Vagina (tissue), 2 donors: ENCODE results near the gene PLAAT4.
"Not testable (repeated sequence)": the region's sequence is repeated elsewhere in the genome, so short reads cannot be mapped to it uniquely, and the experiment has no call there.

Source experiments
- POLR2A ChIP-seq, 2 donors: fragments of 450-650 bp; IDR thresholded peaks; one replicate each; pipeline ENCODE4 v1.6.1; 2017; ENCODE audit warnings: antibody characterized with exemption in 2 of 2, mild to moderate bottlenecking in 2 of 2, moderate library complexity in 2 of 2
- POLR2AphosphoS5 ChIP-seq, 2 donors: sonication (generic); formaldehyde crosslinking; IDR thresholded peaks; one replicate each; pipeline ENCODE4 v1.9.0; 2017; ENCODE audit warnings: antibody characterized with exemption in 2 of 2, mild to moderate bottlenecking in 2 of 2, low read depth in 1 of 2; ENCODE audit not compliant: insufficient read depth in 1 of 2
- TF ChIP-seq, protein P1 (sequence below), 3 experiments: fragments of 450-650 bp in 2 of 3; fragments of 200-600 bp in 1 of 3; sonication (generic) in 1 of 3; IDR thresholded peaks; one replicate each; pipeline ENCODE4 v1.5.1; 2017 to 2019; ENCODE audit warnings: antibody characterized with exemption in 3 of 3, mild to moderate bottlenecking in 2 of 3, moderate library complexity in 2 of 3

DNA sequence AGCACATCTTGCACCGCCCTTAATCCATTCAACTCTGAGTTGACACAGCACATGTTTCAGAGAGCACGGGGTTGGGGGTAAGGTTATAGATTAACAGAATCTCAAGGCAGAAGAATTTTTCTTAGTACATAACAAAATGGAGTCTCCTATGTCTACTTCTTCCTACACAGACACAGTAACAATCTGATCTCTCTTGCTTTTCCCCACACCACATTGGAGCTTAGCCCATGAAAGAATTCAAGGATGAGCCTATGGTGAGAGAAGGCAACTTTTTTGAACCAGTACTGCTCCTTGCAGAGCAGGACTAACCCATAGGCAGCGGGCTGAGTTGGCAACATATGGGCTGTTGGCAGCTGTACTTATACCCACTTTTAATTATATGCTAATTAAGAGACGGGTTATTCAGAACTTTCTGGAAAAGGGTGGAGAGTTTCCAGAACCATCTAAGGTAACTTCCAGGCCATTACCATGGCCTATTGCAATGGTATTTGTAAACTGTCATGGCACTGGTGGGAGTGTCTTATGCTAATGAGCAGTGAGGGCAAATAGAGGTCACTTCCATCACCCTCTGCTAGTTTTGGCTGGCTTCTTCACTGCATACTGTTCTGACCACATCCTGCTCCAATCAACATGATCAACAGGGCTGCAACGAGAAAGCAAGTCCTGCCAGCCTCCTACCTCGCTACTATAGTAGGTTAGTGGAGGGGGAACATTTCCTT, 5.4 kb upstream of the PLAAT4 start:
- TF ChIP-seq, protein P1, sequence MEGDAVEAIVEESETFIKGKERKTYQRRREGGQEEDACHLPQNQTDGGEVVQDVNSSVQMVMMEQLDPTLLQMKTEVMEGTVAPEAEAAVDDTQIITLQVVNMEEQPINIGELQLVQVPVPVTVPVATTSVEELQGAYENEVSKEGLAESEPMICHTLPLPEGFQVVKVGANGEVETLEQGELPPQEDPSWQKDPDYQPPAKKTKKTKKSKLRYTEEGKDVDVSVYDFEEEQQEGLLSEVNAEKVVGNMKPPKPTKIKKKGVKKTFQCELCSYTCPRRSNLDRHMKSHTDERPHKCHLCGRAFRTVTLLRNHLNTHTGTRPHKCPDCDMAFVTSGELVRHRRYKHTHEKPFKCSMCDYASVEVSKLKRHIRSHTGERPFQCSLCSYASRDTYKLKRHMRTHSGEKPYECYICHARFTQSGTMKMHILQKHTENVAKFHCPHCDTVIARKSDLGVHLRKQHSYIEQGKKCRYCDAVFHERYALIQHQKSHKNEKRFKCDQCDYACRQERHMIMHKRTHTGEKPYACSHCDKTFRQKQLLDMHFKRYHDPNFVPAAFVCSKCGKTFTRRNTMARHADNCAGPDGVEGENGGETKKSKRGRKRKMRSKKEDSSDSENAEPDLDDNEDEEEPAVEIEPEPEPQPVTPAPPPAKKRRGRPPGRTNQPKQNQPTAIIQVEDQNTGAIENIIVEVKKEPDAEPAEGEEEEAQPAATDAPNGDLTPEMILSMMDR (IDR thresholded peaks at IDR 0.05): not testable (repeated sequence)
- not testable (repeated sequence) for TF ChIP-seq POLR2A (IDR thresholded peaks at IDR 0.05); POLR2AphosphoS5 (IDR thresholded peaks at IDR 0.05; ENCODE audit: insufficient read depth in 1 of 2, low read depth in 1 of 2)
